ENCODE data around the gene ARFIP2. TPM values are rescaled to one million over a fixed set of nuclear protein-coding genes. Genes with fewer than 3 reads are reported as not detected.

ARFIP2 gene
- total RNA-seq: 47.9 and 59.8 TPM in 2 replicates

GRCh38 chr11:6481012-6481923, at the start of gene ARFIP2, which contains the start of gene TIMM10B:
TSS of gene ARFIP2 (minus strand) at chr11:6481331. CDS start at chr11:6480421, 910 bp downstream.
TSS of gene TIMM10B (plus strand) at chr11:6481501. CDS start at chr11:6481517, 16 bp downstream.

GRCh38 chr11:6497069-6497839, 16.1 kb upstream of the ARFIP2 start, which contains the start of gene DNHD1:
TSS of gene DNHD1 (plus strand) at chr11:6497280. CDS start at chr11:6498216, 936 bp downstream.

GRCh38 chr11:6473451-6474412, 7.4 kb downstream of the ARFIP2 start, which contains the start of gene TRIM3:
TSS of gene TRIM3 (minus strand) at chr11:6473941. CDS start at chr11:6465695, 8,246 bp downstream.

GRCh38 chr11:6440906-6441358, 40.2 kb downstream of the ARFIP2 start, which contains the start of gene HPX:
TSS of gene HPX (minus strand) at chr11:6440987. CDS start at chr11:6440963, 24 bp downstream.

Other genes with a start within 250 kb of the ARFIP2 start
- gene FHIP1B, start 246.7 kb downstream of the ARFIP2 start, total RNA-seq: 11.8 TPM in 2 replicates
- gene CNGA4, start 242.2 kb downstream of the ARFIP2 start, total RNA-seq: 0.13 TPM in 1 of 2 replicates, not detected in the other
- gene CCKBR, start 221.5 kb downstream of the ARFIP2 start, total RNA-seq: not detected in 2 replicates
- 219 and 224 TPM in 2 replicates for gene CAVIN3, start 160.8 kb downstream of the ARFIP2 start, total RNA-seq
- gene SMPD1, start 90.9 kb downstream of the ARFIP2 start, total RNA-seq: 49.9 and 60.9 TPM in 2 replicates
- 32.1 and 37.8 TPM in 2 replicates for gene APBB1, start 62.2 kb downstream of the ARFIP2 start, total RNA-seq
- 0.65 and 2.2 TPM in 2 replicates for gene HPX, start 40.3 kb downstream of the ARFIP2 start, total RNA-seq
- 13.3 and 13.5 TPM in 2 replicates for gene TRIM3, start 7.4 kb downstream of the ARFIP2 start, total RNA-seq
- 37.9 and 46.8 TPM in 2 replicates for gene TIMM10B, start 170 bp upstream of the ARFIP2 start, total RNA-seq
- 7.9 and 9.3 TPM in 2 replicates for gene DNHD1, start 15.9 kb upstream of the ARFIP2 start, total RNA-seq
- 9.8 and 11.2 TPM in 2 replicates for gene RRP8, start 122.3 kb upstream of the ARFIP2 start, total RNA-seq
- 126 and 130 TPM in 2 replicates for gene ILK, start 122.4 kb upstream of the ARFIP2 start, total RNA-seq
- 24.1 and 38.9 TPM in 2 replicates for gene TAF10, start 130.9 kb upstream of the ARFIP2 start, total RNA-seq
- 68.5 and 100 TPM in 2 replicates for gene TPP1, start 138.1 kb upstream of the ARFIP2 start, total RNA-seq
- 13.7 and 17.4 TPM in 2 replicates for gene DCHS1, start 174.5 kb upstream of the ARFIP2 start, total RNA-seq
- 27.3 and 32.3 TPM in 2 replicates for gene MRPL17, start 202.0 kb upstream of the ARFIP2 start, total RNA-seq